Measurements from ENCODE around the gene ATP6V0E2.

ATP6V0E2 gene

DNA sequence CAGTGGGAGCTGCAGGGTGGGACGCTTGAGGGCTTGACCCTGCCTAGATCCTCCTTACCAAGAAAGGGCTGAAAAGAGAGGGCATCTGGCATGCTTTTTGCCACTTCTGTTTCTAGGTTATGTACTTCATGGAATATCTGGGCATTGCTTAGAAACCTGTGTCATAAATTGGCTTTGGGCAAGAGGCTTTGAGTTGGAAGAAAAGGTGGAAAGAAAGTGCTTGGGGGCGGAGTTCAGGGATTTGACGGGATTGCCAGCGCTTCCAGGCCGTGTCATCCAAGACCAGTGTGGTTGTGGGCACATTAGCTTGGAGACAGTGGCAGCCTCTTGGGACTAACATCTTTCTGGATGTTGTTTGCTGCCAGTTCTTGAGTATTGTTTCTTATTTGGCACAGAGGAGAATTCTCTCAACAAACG lies 34.8 kb upstream of the ATP6V0E2 start:
- DNase-seq (ENCODE audit: low spot score): no peak

DNA sequence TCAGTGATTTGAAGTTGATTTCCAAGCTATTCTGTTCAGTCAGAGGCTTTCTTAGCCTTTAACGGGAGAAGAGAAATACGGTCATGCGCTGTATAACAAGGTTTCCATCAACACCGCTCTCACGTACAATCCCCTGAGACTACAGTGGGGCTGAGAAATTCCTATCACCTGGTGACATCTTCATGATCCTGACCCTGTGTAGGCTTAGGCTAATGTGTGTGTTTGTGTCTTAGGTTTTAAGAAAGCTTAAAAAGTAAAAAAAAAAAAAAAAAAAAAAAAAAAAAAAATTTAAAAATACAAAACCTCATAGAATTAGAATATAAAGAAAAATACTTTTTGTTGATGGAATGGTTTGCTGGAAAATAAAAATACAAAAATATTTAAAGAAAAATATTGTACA lies 33.8 kb upstream of the ATP6V0E2 start:
- DNase-seq (ENCODE audit: low spot score): no peak

DNA sequence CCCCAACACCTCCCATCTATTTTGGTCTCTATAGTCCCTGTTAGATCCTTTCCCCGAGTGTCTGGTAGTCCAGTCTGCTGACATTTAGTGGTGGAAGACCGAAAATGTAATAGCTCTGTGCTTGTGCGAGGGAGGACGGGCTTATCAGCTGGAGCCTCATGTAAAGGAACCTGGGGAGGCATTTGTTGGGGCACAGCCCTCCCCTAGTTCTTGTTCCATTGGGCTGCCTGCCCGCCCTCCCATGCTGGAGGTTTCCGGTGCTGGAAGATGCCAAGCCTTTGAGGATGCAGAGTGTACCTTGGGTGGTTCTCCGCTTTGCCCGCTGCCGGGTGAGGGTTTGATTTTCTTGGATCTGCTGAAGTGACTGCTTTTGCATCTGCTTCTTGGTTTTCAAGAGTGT lies 30.2 kb upstream of the ATP6V0E2 start:
- DNase-seq (ENCODE audit: low spot score): no peak

DNA sequence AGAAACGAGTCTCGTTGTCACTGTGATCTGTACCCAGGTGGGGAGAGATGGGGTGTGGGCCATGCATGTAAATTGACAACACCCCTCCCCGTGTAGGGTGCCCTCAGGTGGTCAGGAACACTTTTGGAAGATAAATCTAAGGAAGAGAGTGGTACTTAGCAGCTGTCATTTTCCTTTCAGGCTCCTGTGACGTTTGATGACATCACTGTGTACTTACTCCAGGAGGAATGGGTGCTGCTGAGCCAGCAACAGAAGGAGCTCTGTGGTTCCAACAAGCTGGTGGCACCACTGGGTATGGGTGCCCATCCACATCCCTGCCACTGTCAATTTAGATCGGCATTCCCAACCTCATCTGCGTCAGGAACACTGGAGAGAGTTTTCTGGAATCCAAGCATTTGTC lies 29.3 kb upstream of the ATP6V0E2 start:
- no peak for DNase-seq (ENCODE audit: low spot score)

DNA sequence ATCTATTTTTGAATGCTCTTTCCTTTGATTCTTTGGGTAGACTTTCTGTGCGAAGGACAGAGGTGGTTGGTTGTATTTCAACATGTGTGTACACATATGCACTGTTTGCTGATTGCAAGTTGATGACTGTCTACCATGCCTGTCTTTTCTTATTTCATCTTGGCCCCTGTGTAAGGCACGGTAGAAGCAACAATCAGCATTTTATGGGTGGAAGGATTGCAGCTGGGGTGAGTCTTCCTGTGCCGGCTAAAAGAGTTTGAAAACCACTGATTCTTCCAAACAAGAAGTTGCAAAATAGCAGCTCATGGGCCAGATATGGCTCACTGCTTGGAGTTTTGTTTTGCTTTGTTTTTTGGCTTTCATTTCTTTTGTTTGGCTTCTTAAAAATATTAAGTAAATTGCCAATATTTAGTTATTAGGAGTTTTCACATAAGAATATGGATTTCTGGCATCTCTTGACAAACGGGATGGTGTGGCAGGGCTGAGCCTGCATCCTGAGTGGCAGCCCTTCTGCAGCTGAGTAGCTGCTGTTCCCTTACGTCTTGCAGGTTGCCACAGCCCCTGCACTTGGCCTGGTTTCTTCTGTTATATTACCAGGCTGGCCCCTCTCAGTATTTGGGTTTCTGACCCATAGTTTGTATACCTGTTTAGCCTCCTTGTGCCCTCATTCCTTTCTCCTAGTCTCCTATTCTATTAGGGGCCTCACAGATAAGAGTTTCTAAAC lies 28.4 kb upstream of the ATP6V0E2 start:
- no peak for DNase-seq (ENCODE audit: low spot score)

GRCh38 chr7:149846021-149846420 lies 27.7 kb upstream of the ATP6V0E2 start:
- no peak for DNase-seq (ENCODE audit: low spot score)

GRCh38 chr7:149846436-149847046 lies 27.2 kb upstream of the ATP6V0E2 start:
- DNase-seq (ENCODE audit: low spot score): no peak

DNA sequence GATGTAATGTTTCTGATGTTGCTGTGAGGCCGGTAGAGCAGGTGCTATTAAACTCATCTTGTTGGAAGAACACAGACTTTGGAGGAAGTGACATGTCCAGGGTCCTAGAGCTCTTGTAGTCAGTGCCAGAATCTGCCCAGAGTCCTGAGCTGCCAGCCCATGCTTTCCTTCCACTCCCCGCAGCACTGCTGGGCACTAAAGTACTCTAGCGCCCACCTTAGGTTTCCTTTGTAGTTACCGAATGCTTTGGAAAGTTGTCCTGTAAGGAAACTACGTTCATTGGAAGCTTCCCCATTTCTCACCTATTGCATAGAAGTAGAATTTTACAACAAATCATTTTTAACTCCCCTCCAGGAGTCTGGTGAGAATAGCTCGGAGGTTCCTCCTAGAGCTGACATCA lies 24.6 kb upstream of the ATP6V0E2 start:
- DNase-seq (ENCODE audit: low spot score): no peak

GRCh38 chr7:149850007-149850594 lies 23.7 kb upstream of the ATP6V0E2 start:
- DNase-seq (ENCODE audit: low spot score): no peak

GRCh38 chr7:149850716-149851115 lies 23.1 kb upstream of the ATP6V0E2 start:
- DNase-seq (ENCODE audit: low spot score): no peak

DNA sequence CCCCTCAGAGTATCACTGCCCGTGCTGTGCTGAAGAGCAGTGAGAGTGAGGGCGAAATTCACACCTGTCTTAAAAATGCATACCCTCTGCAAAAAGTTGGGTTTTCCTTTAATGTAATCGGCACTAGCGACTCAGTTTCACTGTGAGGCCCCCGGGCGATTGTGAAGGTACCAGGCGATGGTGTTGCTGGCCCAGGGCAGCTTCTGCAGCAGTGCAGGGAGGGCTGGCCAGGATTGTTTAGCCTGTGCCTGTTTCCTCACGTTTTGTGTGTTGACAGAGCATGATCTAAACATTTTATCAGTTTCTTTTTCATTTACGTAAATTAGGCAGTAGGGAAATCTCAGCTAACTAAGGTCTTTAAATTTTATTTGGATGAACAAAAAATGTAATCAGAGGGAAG lies 22.3 kb upstream of the ATP6V0E2 start:
- no peak for DNase-seq (ENCODE audit: low spot score)

DNA sequence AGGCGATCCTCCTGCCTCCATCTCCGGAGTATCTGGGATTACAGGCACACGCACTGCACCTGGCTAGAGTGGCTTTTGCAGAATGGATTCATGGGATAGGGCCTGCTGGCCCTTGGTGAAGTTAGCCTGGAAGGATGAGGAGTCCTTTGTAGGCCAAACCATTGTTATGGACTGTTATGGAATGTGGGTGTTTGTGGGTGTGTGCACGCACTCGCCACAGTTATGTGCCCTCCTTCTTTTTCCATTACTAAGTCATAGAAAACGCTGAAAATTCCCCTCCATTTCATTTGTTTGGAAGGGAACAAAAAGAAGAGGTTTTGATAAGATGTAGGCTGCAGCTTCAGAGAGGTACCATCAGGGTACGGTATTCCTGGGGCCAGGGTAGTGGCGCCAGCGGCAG lies 20.6 kb upstream of the ATP6V0E2 start:
- no peak for DNase-seq (ENCODE audit: low spot score)

GRCh38 chr7:149854611-149855360 lies 19.0 kb upstream of the ATP6V0E2 start:
- DNase-seq (ENCODE audit: low spot score): peak; percentile 40

GRCh38 chr7:149855361-149856305 lies 18.1 kb upstream of the ATP6V0E2 start:
- DNase-seq (ENCODE audit: low spot score): no peak

GRCh38 chr7:149856583-149856982 lies 17.2 kb upstream of the ATP6V0E2 start:
- peak; percentile 17 for DNase-seq (ENCODE audit: low spot score)

DNA sequence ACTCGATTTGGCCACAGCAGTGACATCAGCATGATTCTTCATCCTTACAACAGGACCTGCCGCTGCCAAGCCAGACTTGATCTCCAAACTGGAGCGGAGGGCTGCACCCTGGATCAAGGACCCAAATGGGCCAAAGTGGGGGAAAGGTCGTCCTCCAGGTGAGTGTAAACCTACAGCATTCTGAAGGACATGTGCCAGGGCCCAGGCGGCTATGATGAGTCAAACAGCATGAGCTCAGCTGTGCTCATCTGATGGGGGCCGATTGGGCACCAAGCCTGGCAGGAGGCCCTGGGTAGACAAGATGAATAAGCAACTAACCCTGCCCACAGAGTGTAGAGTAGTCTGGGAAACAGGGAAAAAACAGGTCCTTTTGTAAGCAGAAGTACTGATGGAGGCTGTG lies 14.4 kb upstream of the ATP6V0E2 start:
- no peak for DNase-seq (ENCODE audit: low spot score)

DNA sequence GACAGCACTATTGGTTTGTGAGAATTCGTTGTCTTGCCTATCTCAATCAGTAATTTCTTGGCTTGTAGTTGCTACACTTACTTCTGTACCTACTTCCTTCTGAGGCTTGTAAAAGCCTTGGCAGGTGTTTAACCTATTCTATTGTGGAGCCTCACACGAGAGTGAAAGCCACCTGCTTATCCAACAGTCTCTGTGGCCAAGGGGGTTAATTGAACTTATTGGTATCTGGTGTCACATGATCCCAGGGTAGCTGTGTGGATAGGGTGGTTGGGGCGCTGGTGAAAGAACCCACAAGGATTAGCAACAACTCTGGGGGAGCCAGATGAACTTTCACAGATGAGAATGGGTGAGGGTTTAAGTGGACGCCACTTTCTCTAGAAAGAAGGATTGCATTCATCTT lies 13.9 kb upstream of the ATP6V0E2 start:
- DNase-seq (ENCODE audit: low spot score): no peak

GRCh38 chr7:149860821-149861727 lies 12.7 kb upstream of the ATP6V0E2 start:
- DNase-seq (ENCODE audit: low spot score): no peak

DNA sequence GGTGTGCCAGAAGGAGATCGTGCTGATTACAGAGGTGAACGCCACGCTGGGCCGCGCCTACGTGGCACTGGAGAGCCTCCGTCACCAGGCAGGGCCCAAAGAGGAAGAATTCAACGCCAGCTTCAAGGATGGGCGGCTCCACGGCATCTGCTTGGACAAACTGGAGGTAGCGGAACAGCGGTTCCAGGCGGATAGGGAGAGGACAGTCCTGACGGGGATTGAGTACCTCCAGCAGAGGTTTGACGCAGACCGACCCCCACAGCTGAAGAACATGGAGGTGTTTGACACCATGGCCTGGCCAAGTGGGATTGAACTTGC lies 12.1 kb upstream of the ATP6V0E2 start:
- DNase-seq (ENCODE audit: low spot score): no peak

GRCh38 chr7:149862156-149862555 lies 11.6 kb upstream of the ATP6V0E2 start:
- no peak for DNase-seq (ENCODE audit: low spot score)

DNA sequence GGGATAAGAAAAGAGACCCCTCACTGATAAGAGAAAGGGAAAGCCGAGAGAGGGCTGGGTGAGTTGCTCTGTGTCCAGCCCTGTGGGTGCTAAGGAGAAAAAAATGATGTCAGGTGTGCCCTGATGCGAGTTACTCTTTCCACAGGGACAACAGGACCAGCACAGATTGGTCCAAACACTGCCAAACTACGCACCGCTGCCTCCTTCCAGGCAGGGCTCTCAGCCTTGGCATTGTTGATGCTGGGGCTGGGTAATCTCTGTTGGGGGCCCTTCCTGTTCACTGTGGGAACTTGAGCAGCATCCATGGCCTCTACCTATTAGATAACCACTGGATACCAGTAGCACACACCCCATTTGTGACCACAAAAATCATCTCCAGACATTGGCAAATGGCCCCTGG lies 10.3 kb upstream of the ATP6V0E2 start:
- no peak for DNase-seq (ENCODE audit: low spot score)
